Activated CD4-positive, alpha-beta T cell treated with anti-CD3 and anti-CD28 coated beads, Interleukin-2, amount 50 U/mL, for 1 hour (primary cell): ENCODE data around the gene LPAR1.

ENCODE experiments used
- DNase-seq: peaks from one replicate; pipeline ENCODE4 v3.0.0-alpha.2; 2020

The LPAR1 gene

GRCh38 chr9:110912419-110913291 lies 125.6 kb downstream of the LPAR1 start:
- no peak for DNase-seq

DNA sequence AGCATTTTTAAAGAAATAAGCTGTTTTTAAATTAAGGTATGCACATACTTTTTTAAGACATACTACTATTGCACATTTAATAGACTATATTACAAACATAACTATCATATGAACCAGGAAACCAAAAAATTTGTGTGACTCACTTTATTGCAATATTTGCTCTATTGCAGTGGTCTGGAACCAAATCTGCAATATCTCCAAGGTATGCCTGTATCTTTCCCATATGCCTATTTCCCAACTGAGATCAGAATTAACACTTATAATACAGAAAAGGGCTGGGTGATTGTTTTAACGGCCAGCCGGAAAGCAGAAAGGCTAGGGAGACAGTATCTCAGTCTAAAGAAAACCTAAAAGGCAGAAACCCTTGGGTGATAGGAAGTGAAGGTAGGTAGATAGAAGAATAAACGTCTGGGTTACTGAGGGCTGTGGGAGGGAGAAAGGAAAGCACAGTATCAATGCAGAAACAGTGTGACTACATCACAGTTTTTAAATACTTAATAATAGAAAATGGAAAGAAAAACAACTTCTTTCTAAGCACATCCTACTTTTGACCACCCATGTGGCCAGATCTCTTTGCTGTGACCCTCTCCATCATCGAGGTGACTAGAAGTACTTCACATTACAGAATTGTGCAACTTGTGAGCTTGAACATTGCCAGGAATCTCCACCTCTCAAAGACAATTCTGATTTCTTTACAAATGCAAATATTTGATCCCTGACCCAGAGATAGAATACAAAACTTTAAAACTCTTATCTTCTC lies 126.4 kb downstream of the LPAR1 start:
- DNase-seq: no peak

DNA sequence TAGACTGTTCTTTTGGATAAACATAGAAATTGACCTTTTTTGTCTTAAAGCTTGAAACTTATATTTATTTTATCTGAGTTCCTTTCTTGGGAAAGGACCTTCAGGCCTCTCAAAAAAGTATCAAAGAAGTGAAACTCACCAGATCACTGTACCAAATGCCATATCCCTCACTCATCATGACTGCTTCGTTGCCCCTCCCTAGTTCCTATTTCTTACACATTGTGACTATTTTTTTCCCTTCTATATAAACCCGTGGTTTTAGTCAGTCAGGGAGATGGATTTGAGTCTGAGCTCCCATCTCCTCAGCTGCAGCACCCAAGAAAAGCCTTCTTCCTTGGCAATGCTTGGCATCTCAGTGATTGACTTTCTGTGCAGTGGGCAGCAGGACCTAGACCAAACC lies 129.4 kb downstream of the LPAR1 start:
- DNase-seq: no peak

DNA sequence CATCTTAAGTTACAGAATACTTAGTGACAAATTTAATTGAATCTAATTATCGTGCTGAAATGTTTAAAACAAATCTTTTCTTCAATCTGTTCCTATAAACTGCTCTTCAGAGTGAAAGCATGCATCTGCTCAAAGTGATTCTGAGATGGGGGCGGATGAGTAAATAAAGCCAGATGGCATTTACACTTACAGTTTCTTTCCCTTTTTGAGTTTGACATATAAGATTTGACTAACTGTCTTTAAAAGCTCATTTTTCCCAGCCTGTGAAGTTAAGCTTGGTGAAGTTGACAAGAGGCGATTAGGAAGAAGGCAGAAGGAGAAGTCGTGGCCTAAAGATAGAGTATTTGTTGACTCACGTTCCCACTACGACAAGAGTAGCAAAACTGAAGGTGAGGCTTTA lies 137.4 kb downstream of the LPAR1 start:
- DNase-seq: no peak

DNA sequence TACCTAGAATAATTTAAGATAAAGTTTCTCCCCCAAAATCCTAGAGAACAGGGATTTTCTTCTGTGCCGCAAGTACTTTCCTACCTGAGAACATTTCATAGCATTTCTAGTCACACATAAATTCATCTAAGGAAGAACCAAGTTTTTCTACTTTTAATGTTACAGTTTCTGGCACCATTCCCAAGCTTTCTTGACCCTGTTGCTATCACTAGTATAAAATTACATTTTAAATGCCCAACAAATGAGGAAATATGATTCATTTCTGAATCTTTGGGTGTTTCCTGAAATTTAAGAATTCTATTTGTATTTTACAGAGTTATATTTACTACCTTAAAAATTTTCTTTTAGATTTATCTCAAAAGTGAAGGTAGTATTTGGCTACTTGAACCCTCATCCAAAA lies 137.8 kb downstream of the LPAR1 start:
- DNase-seq: no peak

DNA sequence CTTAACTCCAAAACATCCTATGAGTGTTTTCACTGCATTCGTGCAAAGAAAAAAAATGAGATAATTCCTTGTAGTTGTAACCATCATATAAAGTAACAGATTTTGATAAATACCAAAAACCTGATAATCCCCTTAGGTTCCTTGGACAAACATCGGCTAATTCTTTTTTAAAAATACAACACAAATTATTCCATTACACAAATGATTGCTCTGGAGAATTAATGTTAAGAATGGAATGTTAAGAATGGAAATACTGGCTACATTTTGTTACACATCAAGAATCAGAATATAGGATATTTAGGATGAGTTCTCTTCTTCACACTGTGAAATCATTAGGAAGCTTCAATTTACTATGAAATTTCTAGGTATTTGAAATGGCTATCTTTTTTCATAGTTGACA lies 139.4 kb downstream of the LPAR1 start:
- DNase-seq: no peak

DNA sequence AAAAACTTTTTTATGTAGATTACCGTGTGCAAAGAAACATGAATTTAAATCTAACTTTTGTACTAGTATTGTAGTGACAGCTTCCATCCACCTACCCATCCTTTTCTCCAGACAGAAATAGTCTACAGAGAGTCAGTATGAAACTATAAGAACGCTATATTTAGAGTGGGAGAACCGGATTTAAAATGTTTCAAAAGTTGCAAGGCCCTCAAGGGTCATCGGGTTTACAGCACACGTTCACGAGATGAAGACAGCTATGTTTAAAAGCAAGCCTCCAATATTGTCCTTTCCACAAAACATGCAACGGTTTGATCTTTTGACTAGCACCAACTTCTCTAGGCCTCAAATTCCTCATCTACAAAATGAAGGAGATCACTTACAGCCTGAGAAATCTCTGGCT lies 139.9 kb downstream of the LPAR1 start:
- DNase-seq: no peak

DNA sequence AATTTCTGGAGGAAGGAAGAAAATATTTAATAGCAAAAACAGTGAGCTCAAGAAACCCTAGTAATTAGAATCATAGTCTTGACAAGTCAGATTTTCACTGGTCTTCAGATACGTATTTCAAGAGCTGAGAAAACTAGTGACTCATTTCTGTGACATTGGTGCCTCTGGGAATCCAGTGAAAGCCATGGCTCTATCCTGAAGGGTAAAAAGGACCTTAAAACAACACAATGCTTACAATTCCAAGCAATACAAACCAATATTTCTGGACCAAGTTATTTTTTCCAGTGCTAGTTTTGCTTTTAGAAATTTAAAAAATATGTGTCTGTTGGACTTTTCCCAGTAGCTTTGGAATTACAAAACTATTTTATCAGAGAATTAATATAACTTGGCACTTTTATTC lies 140.3 kb downstream of the LPAR1 start:
- no peak for DNase-seq

DNA sequence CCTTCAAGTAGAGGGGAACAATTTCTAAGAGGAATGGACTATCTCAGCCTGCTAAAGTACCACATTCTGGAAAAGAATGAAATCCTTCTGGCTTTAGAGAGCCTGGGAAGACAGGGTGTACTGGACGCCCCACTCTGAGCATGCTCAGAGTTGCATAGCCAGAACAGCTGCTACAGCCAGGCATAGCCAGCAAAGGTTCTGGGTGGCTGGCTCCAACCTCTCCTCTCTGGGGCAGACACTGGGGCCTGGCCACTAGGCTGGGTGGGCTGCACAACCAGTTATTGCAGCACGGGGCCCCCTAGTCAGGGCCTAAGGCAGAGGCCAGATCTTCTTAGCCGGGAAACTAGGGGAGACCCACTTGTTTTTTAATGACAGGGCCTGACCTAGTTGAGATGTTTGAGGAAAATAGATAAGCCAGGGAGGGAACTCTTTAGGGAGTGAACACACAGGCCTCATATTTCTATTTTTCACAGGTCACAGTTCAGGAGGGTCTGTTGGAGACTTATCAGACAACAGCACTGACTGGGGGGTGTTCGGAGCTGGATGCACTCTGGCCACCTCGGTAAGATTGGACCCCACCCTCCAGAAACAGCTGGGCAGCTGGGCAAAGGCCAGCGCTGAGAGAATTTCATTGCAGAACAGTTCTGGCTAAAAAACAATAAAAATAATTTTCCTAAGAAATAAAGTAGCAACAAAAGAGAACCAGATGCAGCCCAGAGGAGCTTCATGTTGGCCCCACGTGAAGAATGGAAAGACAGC lies 142.9 kb downstream of the LPAR1 start:
- DNase-seq: no peak

DNA sequence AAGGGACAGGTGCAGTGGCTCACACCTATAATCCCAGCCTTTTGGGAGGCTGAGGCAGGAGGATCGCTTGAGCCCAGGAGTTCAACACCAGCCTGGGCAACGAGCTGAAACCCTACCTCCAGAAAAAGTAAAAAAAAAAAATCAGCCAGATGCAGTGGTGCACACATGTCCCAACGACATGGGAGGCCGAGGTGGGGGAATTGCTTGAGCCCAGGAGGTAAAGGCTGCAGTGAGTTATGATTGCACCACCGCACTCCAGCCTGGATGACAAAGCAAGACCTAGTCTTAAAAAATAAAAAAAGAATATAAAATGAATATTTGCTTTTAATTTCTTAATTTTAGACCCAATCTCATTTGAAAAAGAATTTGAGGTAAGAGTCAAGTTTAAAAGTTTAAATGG lies 143.5 kb downstream of the LPAR1 start:
- no peak for DNase-seq

- DNase-seq: no peak
Measured at GRCh38 chr9:110892689-110893088, 145.6 kb downstream of the LPAR1 start.

GRCh38 chr9:110891760-110892159 lies 146.5 kb downstream of the LPAR1 start:
- DNase-seq: no peak

DNA sequence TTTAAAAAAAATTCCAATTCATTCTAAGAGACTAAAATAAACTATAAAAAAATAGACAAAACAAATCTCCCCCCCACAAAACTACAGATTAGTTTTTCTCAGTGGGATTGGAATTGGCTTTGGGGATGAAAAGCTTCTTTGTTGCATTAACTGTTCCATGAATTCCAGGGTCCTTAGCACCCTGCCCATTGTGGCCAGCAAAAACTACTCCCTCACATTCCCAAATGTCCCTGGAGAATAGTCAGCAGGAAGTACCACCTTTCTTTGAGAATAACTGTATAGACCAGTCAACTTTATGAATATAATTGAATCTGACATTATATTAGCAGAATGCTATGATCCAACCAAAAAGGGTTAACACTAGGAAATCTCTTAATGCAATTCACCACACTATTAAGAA lies 147.9 kb downstream of the LPAR1 start:
- no peak for DNase-seq

DNA sequence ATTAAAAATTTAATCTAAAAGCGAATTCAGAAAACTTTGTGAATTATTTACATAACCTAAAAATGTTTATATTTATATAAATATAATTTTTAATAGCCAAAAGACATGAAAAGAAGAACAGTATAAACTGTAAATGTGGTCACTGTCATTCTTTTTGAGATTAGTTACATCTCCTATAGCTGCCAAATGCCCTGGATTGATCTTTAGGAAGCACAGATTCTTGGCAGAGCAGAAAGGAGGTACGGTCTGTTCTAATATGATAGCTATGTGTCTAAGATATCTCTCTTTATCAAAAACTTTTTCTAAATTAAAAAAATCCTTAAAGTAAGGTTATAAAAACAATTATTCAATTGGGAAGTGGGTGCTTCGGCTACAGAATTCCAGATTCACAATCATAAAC lies 151.0 kb downstream of the LPAR1 start:
- no peak for DNase-seq

DNA sequence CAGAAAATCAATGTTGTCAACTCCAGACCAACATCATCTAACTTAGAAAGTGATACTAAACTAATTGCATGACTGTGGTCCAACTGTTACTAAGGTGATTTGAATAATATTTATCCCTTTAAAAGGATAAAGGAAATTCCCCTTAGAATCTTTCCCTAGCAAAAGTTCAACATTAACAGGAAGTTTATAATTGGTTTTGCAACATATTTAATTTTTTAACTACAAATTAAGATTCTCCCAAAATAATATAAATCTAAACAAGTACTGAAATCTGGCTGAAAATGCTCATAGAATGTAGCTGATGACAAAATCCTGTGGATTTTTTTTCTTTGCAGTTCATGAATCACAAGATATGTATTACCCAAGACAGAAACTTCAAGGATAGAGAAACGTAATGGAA lies 151.4 kb downstream of the LPAR1 start:
- DNase-seq: no peak

DNA sequence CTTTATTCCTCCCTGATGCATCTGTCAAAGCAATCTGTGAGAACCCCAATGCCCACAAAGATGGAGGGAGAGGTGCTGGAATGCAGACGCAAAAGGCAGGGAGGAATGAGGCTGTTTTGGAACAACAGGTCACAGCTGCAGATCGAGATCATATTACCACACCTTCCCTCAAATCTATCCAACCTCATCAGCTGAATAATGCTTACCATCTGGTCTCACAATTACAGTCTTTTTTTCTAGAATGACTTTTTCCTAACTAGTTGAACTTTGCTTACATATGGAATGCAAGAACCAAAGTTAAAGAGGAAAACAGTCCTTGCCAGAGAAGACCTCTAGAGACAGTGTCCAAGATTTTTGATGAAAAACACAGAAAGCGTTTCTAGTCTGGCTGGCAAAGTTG lies 158.1 kb downstream of the LPAR1 start:
- no peak for DNase-seq

DNA sequence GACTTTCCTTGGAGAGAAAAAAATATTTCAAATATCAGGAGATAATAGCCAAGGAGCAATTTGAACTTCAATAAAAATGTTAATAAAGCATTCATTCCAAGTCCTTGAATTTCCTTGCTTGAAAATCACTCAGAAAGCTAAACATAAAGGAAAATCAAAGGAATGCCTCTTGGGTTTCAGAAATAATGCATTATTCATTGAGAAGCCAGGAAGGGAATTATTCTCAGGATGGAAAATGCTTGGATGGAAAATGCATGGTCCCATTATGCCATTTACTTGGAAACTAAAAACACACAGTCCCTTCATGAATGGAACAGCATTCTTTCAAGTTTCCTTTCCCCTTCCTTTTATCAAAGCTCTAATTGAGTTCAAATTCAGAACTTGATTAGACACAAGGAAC lies 160.9 kb downstream of the LPAR1 start:
- DNase-seq: no peak

DNA sequence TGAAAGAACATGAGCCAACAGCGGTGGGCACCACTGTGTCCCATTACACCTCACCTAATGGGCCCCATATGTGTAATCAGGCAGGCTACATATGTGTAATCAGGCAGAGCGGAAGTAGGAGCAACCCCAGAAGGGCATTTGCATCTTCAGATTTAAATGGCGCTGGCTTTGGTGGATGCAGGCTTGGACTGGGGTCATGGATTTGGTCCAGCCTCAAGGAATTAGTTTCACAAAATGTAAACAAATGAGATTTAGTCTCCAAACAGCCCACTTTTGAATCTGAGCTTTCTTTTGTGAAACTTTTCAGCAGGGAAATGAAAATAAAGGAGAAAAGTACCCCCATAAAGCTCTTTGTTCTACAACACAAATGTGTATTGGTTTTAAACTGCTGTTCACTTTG lies 161.3 kb downstream of the LPAR1 start:
- DNase-seq: no peak

GRCh38 chr9:110874963-110875674 lies 163.2 kb downstream of the LPAR1 start:
- no peak for DNase-seq

DNA sequence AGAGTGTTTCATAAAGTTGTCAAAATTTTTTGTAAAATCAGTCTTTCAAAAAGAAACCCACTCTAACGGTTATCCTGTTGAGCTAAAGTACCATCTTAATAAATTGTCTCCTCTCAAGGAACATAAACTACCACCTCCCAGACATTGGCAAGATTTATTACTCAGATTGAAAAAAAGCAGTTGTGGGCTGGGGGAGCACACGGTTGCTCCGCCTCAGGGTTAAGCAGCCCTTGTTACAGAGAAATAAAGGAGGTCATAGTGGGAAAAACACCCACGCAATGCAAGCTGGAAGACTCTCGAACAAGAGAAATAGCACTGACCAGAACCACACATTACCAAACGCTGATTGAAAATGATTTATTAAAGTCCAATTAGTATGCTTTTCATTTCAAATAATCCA lies 165.3 kb downstream of the LPAR1 start:
- no peak for DNase-seq

DNA sequence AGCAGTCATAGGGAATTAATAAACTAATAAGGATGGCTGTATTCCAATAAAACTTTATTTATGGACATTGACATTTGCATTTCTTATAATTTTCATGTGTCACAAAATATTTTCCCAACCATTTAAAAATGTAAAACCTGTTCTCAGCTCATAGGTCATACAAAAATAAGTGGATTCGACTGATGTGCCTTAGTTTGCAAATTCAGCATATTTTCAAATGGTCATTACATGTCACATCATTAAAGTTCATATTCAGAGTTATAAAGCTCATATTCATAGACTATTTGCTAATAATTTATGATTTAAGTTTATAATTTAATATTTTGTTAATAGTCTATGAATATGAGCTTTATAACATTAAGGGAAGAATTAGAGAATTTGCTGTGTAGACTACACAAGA lies 166.5 kb downstream of the LPAR1 start:
- no peak for DNase-seq

DNA sequence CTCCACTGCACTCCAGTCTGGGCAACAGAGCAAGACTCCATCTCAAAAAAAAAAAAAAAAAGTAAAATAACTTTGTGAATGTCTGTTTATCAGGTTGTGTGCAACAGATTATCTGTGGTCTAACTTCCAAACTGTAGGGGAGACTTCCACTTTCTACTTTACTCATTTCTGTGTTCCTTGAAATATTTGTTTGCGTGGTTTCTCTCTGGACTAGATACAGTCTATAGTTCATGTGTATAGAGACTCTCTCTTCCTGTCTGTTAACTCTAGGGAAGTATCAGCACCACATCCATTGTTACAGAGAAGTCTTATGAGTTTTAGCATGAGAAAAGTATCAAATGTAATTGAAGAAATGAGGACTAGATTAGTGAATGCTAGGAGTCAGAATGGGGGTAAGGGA lies 168.3 kb downstream of the LPAR1 start:
- no peak for DNase-seq

DNA sequence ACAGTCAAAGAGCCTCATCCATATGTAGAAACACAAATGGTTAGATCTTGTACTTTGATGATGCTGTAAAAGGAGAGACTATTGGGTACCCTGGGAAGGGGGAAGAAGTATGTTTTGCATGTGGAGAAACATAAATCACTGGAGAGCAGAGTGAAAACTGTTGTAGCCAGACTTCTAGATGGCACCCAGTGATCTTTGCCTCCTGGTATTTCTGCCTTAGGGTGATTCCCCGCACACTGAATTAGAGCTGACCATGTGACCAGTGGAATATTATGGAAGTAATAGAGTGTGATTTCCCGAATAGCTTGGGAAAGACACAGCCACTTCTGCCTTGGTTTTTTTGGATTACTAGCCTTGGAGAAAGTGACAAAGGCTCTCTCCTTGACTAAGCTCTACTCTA lies 174.3 kb downstream of the LPAR1 start:
- no peak for DNase-seq
